Erythroblast (primary cell): Measurements from ENCODE around the gene OR5D18.

Experiments
- GATA1 ChIP-seq: IDR thresholded peaks from 2 replicates; pipeline ENCODE4 v1.6.1; 2011; ENCODE audit warnings: low read depth, mild to moderate bottlenecking, control low read depth, low read length, moderate library complexity
- POLR2A ChIP-seq: IDR thresholded peaks from 2 replicates; pipeline ENCODE4 v1.6.1; 2011; ENCODE audit warnings: mild to moderate bottlenecking, low read length

GRCh38 chr11:55847453-55847852, 28.0 kb downstream of the OR5D18 start:
- TF ChIP-seq POLR2A (no peak), GATA1 (no peak)
